SKM-1 treated with dmso at 0.1 percent for 144 hours (cell line): Measurements from ENCODE around the gene ANKHD1.

Source experiments
- DNase-seq: peaks from one replicate; lab custom pipeline; 2025; ENCODE audit not compliant: unreplicated experiment; lab: John Stamatoyannopoulos, UW

The ANKHD1 gene

GRCh38 chr5:140557136-140557805 is 155.6 kb downstream of the ANKHD1 start, which contains the start of gene SRA1:
Gene SRA1 (minus strand): TSS chr5:140557473. CDS start chr5:140557452, 21 bp downstream.
- DNase-seq, result peak; percentile 84

- no peak for DNase-seq
These were observed 156.3 kb downstream of the ANKHD1 start for GRCh38 chr5:140557965-140558364.

GRCh38 chr5:140558542-140558941 is 156.9 kb downstream of the ANKHD1 start:
- DNase-seq, result no peak

GRCh38 chr5:140560227-140560626 is 158.6 kb downstream of the ANKHD1 start:
- no peak for DNase-seq

GRCh38 chr5:140561753-140562523 is 160.3 kb downstream of the ANKHD1 start:
- DNase-seq, result no peak

- no peak for DNase-seq
These were observed 162.0 kb downstream of the ANKHD1 start for GRCh38 chr5:140563596-140563995.

- peak; percentile 95 for DNase-seq
These were observed 162.8 kb downstream of the ANKHD1 start, which contains the start of the genes APBB3 and SLC35A4 for GRCh38 chr5:140564196-140565023. Gene APBB3 (minus strand): TSS chr5:140564598. CDS start chr5:140564245, 353 bp downstream. Gene SLC35A4 (plus strand): TSS chr5:140564828. CDS start chr5:140567170, 2,342 bp downstream.

GRCh38 chr5:140565024-140565779 is 163.6 kb downstream of the ANKHD1 start:
- no peak for DNase-seq

- no peak for DNase-seq
These were observed 164.1 kb downstream of the ANKHD1 start for GRCh38 chr5:140565780-140566095.

GRCh38 chr5:140566665-140567064 is 165.0 kb downstream of the ANKHD1 start:
- DNase-seq, result no peak

- no peak for DNase-seq
These were observed 165.6 kb downstream of the ANKHD1 start for GRCh38 chr5:140567136-140567818.

- DNase-seq, result no peak
These were observed 166.2 kb downstream of the ANKHD1 start for GRCh38 chr5:140567871-140568270.

- DNase-seq, result no peak
These were observed 166.9 kb downstream of the ANKHD1 start for GRCh38 chr5:140568443-140569063.

- DNase-seq, result no peak
These were observed 167.6 kb downstream of the ANKHD1 start for GRCh38 chr5:140569197-140569596.

GRCh38 chr5:140570058-140570457 is 168.4 kb downstream of the ANKHD1 start:
- DNase-seq, result no peak

GRCh38 chr5:140570488-140570887 is 168.9 kb downstream of the ANKHD1 start:
- DNase-seq, result no peak

GRCh38 chr5:140571105-140571504 is 169.5 kb downstream of the ANKHD1 start:
- DNase-seq, result no peak

- no peak for DNase-seq
These were observed 172.1 kb downstream of the ANKHD1 start for GRCh38 chr5:140573683-140574082.

GRCh38 chr5:140574165-140574564 is 172.5 kb downstream of the ANKHD1 start:
- no peak for DNase-seq

GRCh38 chr5:140575309-140575708 is 173.7 kb downstream of the ANKHD1 start:
- DNase-seq, result no peak
